ENCODE data around the gene TFPI2.

Gene TFPI2

DNA sequence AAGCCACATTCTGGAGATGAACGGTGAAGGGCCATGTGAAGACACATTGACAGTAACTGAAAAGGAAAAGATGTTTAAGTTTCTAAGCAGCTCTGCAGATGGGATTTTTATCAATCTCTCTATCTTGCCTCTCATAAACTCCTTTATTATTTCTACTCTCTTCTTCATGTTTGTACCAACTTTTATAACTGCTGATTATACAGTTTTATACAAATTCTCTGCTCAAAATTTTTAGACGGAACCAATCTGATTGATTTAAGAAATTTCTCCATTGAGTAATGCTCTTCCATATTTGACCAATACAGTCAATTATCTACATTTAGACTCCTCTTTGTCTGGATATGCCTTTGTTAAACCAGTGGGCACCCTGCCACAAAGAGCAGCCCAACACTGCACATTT is 31.7 kb downstream of the TFPI2 start:
- no peak for DNase-seq (ENCODE audit: low read depth in 2 of 2)

DNA sequence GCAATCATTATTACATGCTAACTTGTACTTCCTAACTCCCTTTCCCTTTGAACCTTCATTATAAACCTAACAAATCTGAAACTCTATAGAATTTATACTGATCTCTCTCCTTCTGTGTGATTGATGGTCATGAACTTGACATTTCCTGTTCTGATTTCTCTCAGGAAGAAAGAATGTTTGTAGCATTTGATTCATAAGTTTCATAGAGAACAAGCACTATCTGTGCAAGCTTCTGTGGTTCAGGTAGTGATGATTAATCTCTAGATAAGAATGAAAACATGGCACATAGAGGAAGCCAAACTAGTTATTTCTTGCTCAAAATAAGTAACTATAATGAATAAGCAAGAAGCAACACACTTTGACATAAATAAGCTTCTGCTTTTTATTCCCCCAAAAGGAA is 34.2 kb downstream of the TFPI2 start:
- DNase-seq (ENCODE audit: low read depth in 2 of 2): no peak

DNA sequence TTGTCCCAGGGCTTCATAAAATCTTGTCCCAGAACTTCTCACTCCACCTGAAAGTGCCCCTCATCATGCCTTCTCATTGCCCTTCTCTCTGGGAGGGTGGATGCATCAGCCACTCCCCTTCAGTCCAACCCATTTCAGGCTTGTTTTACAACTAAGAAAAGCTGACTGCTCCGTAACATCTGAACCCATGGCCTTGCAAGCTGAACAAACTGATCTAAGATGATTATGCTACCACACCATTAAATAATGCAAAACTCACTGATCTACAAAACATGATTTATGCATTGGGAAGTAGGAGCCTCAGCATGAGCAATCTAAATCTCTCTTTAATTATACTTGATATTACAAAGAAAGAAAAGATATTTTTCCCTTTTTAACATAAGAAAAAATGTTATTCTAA is 34.8 kb downstream of the TFPI2 start:
- DNase-seq (ENCODE audit: low read depth in 2 of 2): no peak

DNA sequence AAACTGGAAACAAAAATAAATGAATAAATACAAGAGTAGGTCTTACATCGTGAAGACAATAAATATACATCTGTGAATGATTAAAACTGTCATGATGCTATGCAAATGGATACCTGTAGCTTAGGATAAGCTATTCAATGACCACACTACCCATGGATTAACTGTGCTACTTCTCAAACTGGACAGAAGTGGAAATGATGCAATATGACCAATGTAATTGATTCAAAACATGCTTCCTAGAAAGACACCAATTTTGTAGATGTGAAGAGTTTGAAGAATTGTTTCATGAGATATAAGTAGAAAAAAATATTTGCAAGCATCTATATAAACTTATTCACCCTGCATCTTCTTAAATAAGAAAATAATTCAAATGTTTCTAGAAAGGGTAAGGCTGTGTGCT is 36.1 kb downstream of the TFPI2 start:
- no peak for DNase-seq (ENCODE audit: low read depth in 2 of 2)

DNA sequence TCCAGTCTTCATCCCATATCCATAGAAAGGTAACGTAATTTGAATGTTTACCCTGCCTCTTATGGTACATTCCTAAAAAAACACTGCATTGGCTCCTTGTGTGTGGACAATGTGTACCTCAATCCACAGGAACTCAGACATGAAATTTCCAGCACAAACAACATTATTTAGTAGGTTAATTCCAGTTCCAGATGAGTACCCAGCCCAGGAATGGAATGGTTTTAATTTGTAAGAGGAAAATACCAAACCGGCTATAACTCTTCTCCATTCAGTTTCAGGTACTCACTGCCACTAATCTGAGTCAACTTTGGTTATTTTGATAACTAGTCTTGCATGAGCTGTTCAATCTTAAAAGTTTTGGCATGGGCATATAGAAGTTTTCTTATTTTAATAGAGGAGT is 39.0 kb downstream of the TFPI2 start:
- no peak for DNase-seq (ENCODE audit: low read depth in 2 of 2)

DNA sequence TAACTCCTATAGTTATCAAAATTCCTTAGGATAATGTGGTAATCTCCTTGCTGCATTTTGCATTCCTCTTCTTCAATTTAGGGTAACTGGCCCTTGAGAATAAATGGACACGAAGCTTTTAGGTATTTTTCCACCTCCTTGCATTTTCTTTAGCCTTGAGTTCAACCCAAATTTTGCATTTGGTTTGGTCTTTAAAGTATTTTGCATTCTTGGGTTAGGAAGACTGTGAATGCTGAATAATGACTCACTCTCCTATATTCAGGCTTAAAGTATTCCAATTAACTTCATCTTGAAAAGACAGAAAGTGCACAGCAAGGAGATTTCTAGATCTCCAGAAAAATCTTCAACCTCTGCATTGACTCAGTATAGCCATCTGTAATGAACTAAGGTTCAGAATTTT is 47.3 kb downstream of the TFPI2 start:
- DNase-seq (ENCODE audit: low read depth in 2 of 2): no peak

DNA sequence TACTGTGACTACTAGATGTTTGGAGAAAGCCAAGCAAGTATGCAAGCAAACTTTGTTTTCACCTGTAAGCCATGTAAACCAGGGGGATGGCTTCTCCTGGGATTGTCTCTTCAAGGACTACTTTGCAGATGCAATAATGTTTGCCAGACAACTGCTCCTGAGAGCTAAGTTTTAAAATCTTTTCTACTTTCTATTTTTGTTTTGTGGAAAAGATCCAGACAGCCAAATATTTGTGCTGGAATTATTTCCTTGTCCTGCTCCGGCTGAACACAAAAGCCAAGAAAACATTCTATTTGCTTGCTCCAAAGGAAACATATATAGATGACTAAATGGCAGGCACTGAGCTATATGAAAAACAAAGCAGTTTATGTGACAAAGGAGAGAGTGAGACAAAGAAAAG is 51.6 kb downstream of the TFPI2 start:
- no peak for DNase-seq (ENCODE audit: low read depth in 2 of 2)

DNA sequence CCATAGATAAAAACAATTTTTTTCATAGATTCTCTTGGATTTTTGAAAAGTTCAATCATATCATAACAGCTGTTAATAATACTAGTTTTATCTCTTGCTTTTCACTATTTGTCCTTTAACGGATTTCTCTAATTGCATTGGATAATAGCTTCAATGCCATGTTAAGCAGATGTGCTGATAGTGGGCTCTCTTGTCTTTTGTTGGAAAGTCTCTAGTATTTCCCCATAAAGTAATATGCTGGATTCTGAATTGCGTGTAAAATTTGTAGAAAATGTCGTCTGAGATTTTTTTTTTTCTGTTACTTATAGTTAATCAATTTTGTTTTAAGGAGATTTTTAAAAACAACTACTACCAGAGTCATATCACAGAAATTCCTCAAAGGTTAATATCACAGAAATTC is 53.3 kb downstream of the TFPI2 start:
- no peak for DNase-seq (ENCODE audit: low read depth in 2 of 2)

DNA sequence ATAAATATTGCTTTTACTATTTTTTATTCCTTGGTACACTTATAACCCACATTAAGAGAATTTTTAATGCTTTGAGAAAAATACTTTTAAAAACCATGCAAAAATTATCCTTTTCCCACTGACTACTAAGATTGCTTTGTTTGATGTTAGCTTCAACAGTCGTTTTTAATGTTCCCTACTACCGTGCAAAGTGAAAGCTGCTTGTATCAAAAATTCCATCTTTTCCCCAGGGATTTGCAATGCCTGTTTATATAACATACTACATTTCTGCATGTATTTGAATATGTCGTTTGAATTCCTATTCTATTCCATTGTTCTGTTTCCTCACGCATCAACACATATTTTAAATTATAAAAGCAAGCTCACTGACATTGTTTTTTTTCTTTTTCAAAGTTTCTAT is 54.4 kb downstream of the TFPI2 start:
- DNase-seq (ENCODE audit: low read depth in 2 of 2): no peak

DNA sequence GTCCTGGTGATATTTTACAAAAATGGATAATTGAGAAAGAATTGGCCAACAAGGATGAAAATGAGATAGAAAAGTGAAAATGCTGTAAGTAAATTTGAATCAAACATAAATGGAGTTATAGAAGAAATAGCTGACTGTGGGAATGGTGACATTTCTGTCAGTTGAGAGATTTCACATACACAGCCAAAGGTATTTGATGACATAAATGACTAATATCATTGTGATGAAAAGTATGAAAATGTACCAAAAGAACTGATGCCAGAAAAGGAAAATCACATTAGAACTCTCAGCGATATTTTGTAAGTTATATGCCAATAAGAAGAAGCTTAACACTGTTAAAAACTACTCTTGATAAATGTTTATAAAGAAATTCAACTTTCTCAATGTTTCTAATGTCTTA is 54.9 kb downstream of the TFPI2 start:
- DNase-seq (ENCODE audit: low read depth in 2 of 2): no peak

All from stimulated activated CD8-positive, alpha-beta memory T cell treated with anti-CD3 and anti-CD28 coated beads, Interleukin-15, amount 100 ng/mL, for 48 hours (primary cell).